NCI-H526 (cell line): Measurements from ENCODE around the gene OSCAR.

ENCODE experiments used
- DNase-seq, 2 experiments: peaks; one replicate each; lab custom pipeline; 2025; lab: John Stamatoyannopoulos, UW

OSCAR gene

GRCh38 chr19:54094426-54095000 lies 6.1 kb downstream of the OSCAR start:
- DNase-seq, result no peak

- DNase-seq, result no peak
These were observed 16.2 kb downstream of the OSCAR start for GRCh38 chr19:54084410-54084809.

- DNase-seq, result no peak
These were observed 19.6 kb downstream of the OSCAR start, which contains the start of gene TARM1 for GRCh38 chr19:54081032-54081431. TARM1 (minus strand) TSS chr19:54081365; CDS start chr19:54081340, 25 bp downstream.

- no peak for DNase-seq
These were observed 23.3 kb downstream of the OSCAR start for GRCh38 chr19:54077334-54077733.

GRCh38 chr19:54074851-54075250 lies 25.8 kb downstream of the OSCAR start:
- no peak for DNase-seq

GRCh38 chr19:54073829-54074228 lies 26.8 kb downstream of the OSCAR start:
- no peak for DNase-seq

GRCh38 chr19:54069470-54069869 lies 31.1 kb downstream of the OSCAR start:
- no peak for DNase-seq

- DNase-seq, result no peak
These were observed 37.1 kb downstream of the OSCAR start, which contains the start of gene VSTM1 for GRCh38 chr19:54063350-54064116. VSTM1 (minus strand) TSS chr19:54063897; CDS start chr19:54063777, 120 bp downstream.

GRCh38 chr19:54062643-54063042 lies 38.0 kb downstream of the OSCAR start:
- DNase-seq, result no peak

- DNase-seq, result no peak
These were observed 53.0 kb downstream of the OSCAR start for GRCh38 chr19:54047616-54048015.

- no peak for DNase-seq
These were observed 54.8 kb downstream of the OSCAR start for GRCh38 chr19:54045771-54046170.
